SW 1271 (cell line): ENCODE results near the gene MSH5.

Experiments
- DNase-seq, 2 experiments: peaks; one replicate each; lab custom pipeline; 2025; lab: John Stamatoyannopoulos, UW

MSH5 gene

GRCh38 chr6:31713465-31713864 lies 26.3 kb upstream of the MSH5 start:
- DNase-seq: no peak

- no peak for DNase-seq
Measured at GRCh38 chr6:31713991-31714684, 25.7 kb upstream of the MSH5 start.

GRCh38 chr6:31715022-31715958 lies 24.5 kb upstream of the MSH5 start, which contains the start of gene LY6G6D:
Gene LY6G6D (plus strand): TSS chr6:31715348. CDS start chr6:31715356, 8 bp downstream.
- no peak for DNase-seq

- no peak for DNase-seq
Measured at GRCh38 chr6:31717499-31718222, 22.1 kb upstream of the MSH5 start.

- DNase-seq: no peak
Measured at GRCh38 chr6:31718265-31718664, 21.5 kb upstream of the MSH5 start.

GRCh38 chr6:31719001-31719400 lies 20.8 kb upstream of the MSH5 start:
- no peak for DNase-seq

GRCh38 chr6:31720196-31720770 lies 19.5 kb upstream of the MSH5 start:
- DNase-seq: no peak

- no peak for DNase-seq
Measured at GRCh38 chr6:31721351-31722020, 18.3 kb upstream of the MSH5 start, which contains the start of gene LY6G6C. Gene LY6G6C (minus strand): TSS chr6:31721746. CDS start chr6:31721679, 67 bp downstream.

- no peak for DNase-seq
Measured at GRCh38 chr6:31722173-31722572, 17.6 kb upstream of the MSH5 start.

- no peak for DNase-seq
Measured at GRCh38 chr6:31723245-31723979, 16.4 kb upstream of the MSH5 start, which contains the start of gene MPIG6B. Gene MPIG6B (plus strand): TSS chr6:31723373. CDS start chr6:31723384, 11 bp downstream.

- no peak for DNase-seq
Measured at GRCh38 chr6:31723980-31724691, 15.7 kb upstream of the MSH5 start.

- no peak for DNase-seq
Measured at GRCh38 chr6:31725502-31726350, 14.1 kb upstream of the MSH5 start.

GRCh38 chr6:31727034-31727716 lies 12.6 kb upstream of the MSH5 start:
- DNase-seq: no peak

- DNase-seq: no peak
Measured at GRCh38 chr6:31727717-31728671, 11.8 kb upstream of the MSH5 start.

- DNase-seq: no peak
Measured at GRCh38 chr6:31728767-31729514, 10.9 kb upstream of the MSH5 start, which contains the start of gene DDAH2. Gene DDAH2 (minus strand): TSS chr6:31729299. CDS start chr6:31729161, 138 bp downstream.

GRCh38 chr6:31729515-31729978 lies 10.3 kb upstream of the MSH5 start:
- peak; percentile 84 to 93 for DNase-seq
